ENCODE measurements around the gene FBXW8. TPM values are rescaled to one million over a fixed set of nuclear protein-coding genes. Genes with fewer than 3 reads are reported as not detected.

The FBXW8 gene
- total RNA-seq, 3 donors from 2014 or later (not counting 1 experiment from before 2014, with no cell fraction given) = 11.5 to 16.0 (median 13.5) TPM

DNA sequence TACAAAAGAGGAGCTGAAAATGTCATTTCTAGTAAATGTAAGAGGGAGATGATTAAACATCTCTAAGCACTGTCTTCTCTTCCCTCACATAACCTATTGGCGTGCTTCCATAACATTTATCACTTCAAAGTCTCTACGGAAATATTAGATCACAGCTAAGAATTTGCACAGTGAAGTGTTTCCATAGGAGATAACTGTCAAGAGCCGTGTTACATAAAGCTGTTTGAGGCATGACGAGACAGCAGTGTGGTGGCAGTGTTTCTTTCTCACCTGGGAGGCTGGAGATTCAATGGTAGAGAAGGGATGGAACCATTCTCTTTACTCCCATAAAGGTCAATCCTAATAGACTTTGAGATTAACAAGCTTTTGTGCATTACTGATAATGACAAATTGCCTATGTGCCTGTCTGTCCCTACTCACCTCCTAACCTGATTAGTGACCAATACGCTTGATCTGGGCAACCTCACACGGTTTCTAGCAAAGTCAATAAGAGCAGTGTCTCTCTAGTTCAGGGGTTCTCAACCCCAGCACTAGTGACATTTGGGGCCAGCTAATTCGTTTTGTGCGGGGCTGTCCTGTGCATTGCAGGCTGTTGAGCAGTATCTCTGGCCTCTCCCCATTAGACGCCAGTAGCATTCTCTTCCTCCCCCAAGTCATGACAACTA, 35.3 kb downstream of the FBXW8 start:
- TF ChIP-seq, protein P1, sequence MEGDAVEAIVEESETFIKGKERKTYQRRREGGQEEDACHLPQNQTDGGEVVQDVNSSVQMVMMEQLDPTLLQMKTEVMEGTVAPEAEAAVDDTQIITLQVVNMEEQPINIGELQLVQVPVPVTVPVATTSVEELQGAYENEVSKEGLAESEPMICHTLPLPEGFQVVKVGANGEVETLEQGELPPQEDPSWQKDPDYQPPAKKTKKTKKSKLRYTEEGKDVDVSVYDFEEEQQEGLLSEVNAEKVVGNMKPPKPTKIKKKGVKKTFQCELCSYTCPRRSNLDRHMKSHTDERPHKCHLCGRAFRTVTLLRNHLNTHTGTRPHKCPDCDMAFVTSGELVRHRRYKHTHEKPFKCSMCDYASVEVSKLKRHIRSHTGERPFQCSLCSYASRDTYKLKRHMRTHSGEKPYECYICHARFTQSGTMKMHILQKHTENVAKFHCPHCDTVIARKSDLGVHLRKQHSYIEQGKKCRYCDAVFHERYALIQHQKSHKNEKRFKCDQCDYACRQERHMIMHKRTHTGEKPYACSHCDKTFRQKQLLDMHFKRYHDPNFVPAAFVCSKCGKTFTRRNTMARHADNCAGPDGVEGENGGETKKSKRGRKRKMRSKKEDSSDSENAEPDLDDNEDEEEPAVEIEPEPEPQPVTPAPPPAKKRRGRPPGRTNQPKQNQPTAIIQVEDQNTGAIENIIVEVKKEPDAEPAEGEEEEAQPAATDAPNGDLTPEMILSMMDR (IDR thresholded peaks at IDR 0.05) = no peak
- no peaks in the 10 kb centered on the region for H3K27me3 Mint-ChIP-seq (ENCODE audit: low read depth in 2 of 2)
- Histone ChIP-seq H3K36me3 (ENCODE audit: control insufficient read depth, insufficient read depth, low read length) (peaks cover 37% of the 10 kb centered on the region), H3K4me3 (ENCODE audit: low read length) (no peak overlapping the region), H3K4me1 (ENCODE audit: control insufficient read depth, insufficient read depth, low read length) (no peaks in the 10 kb centered on the region), H3K9me3 (ENCODE audit: control insufficient read depth, insufficient read depth, low read length) (peaks cover 11% of the 10 kb centered on the region), H3K27me3 (ENCODE audit: control insufficient read depth, insufficient read depth, low read length) (no peaks in the 10 kb centered on the region), H3K27ac (ENCODE audit: low read length) (no peak overlapping the region)
- intact Hi-C loops (cut with micrococcal nuclease) = no loop called here
- no peak overlapping the region for H3K4me3 Mint-ChIP-seq
- H3K4me1 Mint-ChIP-seq = peaks cover 4 to 6% of the 10 kb centered on the region in 2 donors
- peaks cover 0 to 7% of the 10 kb centered on the region in 2 donors for H3K9me3 Mint-ChIP-seq
- WGBS (ENCODE audit: insufficient coverage) = 92% methylated on average over 9 of the region's 9 CpGs
- peaks cover 16% of the 10 kb centered on the region for H3K36me3 Mint-ChIP-seq
- DNase-seq (no peak), ATAC-seq (no peak)
- H3K27ac Mint-ChIP-seq = no peak overlapping the region

DNA sequence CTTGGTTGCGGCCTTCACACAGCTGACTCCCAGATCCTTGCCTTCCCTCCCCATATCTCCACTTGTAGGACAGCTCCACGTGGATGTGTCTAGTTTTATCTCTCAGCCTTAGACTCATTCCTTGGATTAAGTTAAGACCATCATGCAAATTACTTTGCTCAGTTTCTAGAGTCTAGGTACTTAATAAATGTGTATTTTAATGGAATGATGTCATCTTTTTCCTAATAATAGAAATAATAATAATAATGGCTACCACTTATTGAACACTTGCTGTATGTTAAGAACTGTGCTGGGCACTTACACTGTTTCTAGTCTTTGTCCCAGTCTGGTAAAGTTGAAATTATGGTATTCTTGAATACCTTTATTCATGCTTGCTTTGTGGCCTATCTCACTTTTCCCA, 37.5 kb downstream of the FBXW8 start:
- no peak overlapping the region for H3K4me3 Mint-ChIP-seq
- H3K9me3 Mint-ChIP-seq = peaks cover 0 to 3% of the 10 kb centered on the region in 2 donors
- H3K4me1 Mint-ChIP-seq = peaks cover 4 to 9% of the 10 kb centered on the region in 2 donors
- Histone ChIP-seq H3K36me3 (ENCODE audit: control insufficient read depth, insufficient read depth, low read length) (peaks cover 37% of the 10 kb centered on the region), H3K27me3 (ENCODE audit: control insufficient read depth, insufficient read depth, low read length) (no peaks in the 10 kb centered on the region), H3K9me3 (ENCODE audit: control insufficient read depth, insufficient read depth, low read length) (peaks cover 6% of the 10 kb centered on the region), H3K4me3 (ENCODE audit: low read length) (no peak overlapping the region), H3K27ac (ENCODE audit: low read length) (no peak overlapping the region), H3K4me1 (ENCODE audit: control insufficient read depth, insufficient read depth, low read length) (no peaks in the 10 kb centered on the region)
- no peak overlapping the region for H3K27ac Mint-ChIP-seq
- WGBS (ENCODE audit: insufficient coverage) = 100% methylated on average over 1 of the region's 2 CpGs
- no peak for ATAC-seq
- no peak for DNase-seq
- TF ChIP-seq, protein P1 (IDR thresholded peaks at IDR 0.05) = no peak
- intact Hi-C loops (cut with micrococcal nuclease) = no loop called here
- H3K27me3 Mint-ChIP-seq (ENCODE audit: low read depth in 2 of 2) = no peaks in the 10 kb centered on the region
- peaks cover 11% of the 10 kb centered on the region for H3K36me3 Mint-ChIP-seq

DNA sequence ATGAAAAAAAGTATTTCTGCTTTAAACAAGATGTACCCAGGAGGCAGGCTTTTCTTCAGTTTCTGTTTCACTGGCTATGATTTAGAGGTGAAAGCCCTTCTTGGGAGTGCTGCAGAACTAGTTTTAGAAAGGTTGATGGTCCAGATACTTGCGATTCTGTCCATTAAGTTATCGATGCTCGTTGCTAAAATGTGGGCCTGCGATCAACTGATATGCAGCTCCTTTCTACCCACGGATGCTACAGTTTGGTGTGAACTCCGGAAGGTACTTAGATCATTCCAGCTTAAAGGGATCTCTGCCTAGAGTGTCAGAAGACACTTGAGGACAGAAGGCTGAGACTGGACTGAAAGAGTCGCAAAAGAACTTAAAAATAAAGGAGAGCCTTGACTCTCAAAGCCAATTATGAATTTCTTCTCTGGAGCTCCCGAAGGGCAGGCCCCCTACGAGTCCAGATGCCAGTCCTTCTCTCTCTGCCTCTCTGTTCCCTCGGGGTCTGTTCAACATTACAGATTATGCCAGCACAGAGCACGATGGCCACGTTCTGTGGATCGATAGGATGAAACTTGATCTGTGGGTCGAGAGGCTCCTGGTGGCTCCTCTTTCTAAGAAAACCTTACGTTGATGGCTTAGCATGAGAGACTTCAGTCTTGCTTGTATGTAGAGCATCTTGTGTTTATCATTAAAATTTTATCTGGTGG, 40.0 kb downstream of the FBXW8 start:
- TF ChIP-seq, protein P1 (IDR thresholded peaks at IDR 0.05) = no peak
- H3K27ac Mint-ChIP-seq = no peak overlapping the region
- 98% methylated on average over 15 of the region's 15 CpGs for WGBS (ENCODE audit: insufficient coverage)

More for the DNA sequence above, 40.0 kb downstream of the FBXW8 start:
- no peak for DNase-seq
- H3K4me3 ChIP-seq (ENCODE audit: low read length) = no peak overlapping the region
- Mint-ChIP-seq H3K4me3 (no peak overlapping the region), H3K36me3 (peaks cover 5% of the 10 kb centered on the region), H3K27me3 (ENCODE audit: low read depth in 2 of 2) (no peaks in the 10 kb centered on the region), H3K4me1 (peaks cover 4 to 7% of the 10 kb centered on the region in 2 donors), H3K9me3 (no peaks in the 10 kb centered on the region)
- no peak for ATAC-seq
- no peaks in the 10 kb centered on the region for H3K9me3 ChIP-seq (ENCODE audit: control insufficient read depth, insufficient read depth, low read length)
- H3K4me1 ChIP-seq (ENCODE audit: control insufficient read depth, insufficient read depth, low read length) = no peaks in the 10 kb centered on the region
- intact Hi-C loops (cut with micrococcal nuclease) = no loop called here
- H3K27ac ChIP-seq (ENCODE audit: low read length) = no peak overlapping the region
- H3K27me3 ChIP-seq (ENCODE audit: control insufficient read depth, insufficient read depth, low read length) = no peaks in the 10 kb centered on the region
- H3K36me3 ChIP-seq (ENCODE audit: control insufficient read depth, insufficient read depth, low read length) = peaks cover 28% of the 10 kb centered on the region
